ENCODE results near the gene DPEP3.

DPEP3 gene

GRCh38 chr16:67966549-67967182 is 13.6 kb downstream of the DPEP3 start:
- DNase-seq, result no peak

- DNase-seq, result no peak
These were observed 14.4 kb downstream of the DPEP3 start for GRCh38 chr16:67965668-67966548.

GRCh38 chr16:67964477-67965131 is 15.7 kb downstream of the DPEP3 start:
- DNase-seq, result no peak

- no peak for DNase-seq
These were observed 16.5 kb downstream of the DPEP3 start for GRCh38 chr16:67963662-67964321.

- no peak for DNase-seq
These were observed 17.0 kb downstream of the DPEP3 start for GRCh38 chr16:67963292-67963661.

- no peak for DNase-seq
These were observed 18.2 kb downstream of the DPEP3 start for GRCh38 chr16:67962135-67962534.

- no peak for DNase-seq
These were observed 18.7 kb downstream of the DPEP3 start for GRCh38 chr16:67961551-67961957.

GRCh38 chr16:67959536-67960329 is 20.6 kb downstream of the DPEP3 start:
- no peak for DNase-seq

GRCh38 chr16:67957622-67958021 is 22.7 kb downstream of the DPEP3 start:
- no peak for DNase-seq

GRCh38 chr16:67954421-67955196 is 25.7 kb downstream of the DPEP3 start:
- no peak for DNase-seq

GRCh38 chr16:67953641-67954375 is 26.5 kb downstream of the DPEP3 start:
- no peak for DNase-seq

- no peak for DNase-seq
These were observed 28.8 kb downstream of the DPEP3 start for GRCh38 chr16:67951485-67951884.

GRCh38 chr16:67950335-67950843 is 29.9 kb downstream of the DPEP3 start:
- no peak for DNase-seq

- no peak for DNase-seq
These were observed 30.7 kb downstream of the DPEP3 start for GRCh38 chr16:67949645-67950044.

- no peak for DNase-seq
These were observed 32.3 kb downstream of the DPEP3 start for GRCh38 chr16:67948015-67948414.

GRCh38 chr16:67946966-67947558 is 33.2 kb downstream of the DPEP3 start:
- no peak for DNase-seq

GRCh38 chr16:67946128-67946569 is 34.1 kb downstream of the DPEP3 start:
- no peak for DNase-seq

- DNase-seq, result no peak
These were observed 34.8 kb downstream of the DPEP3 start for GRCh38 chr16:67945392-67945933.

GRCh38 chr16:67944690-67945391 is 35.5 kb downstream of the DPEP3 start:
- no peak for DNase-seq
